MV-4-11 (cell line): ENCODE data around the gene CHD3.

Experiments
- DNase-seq: peaks from one replicate; lab custom pipeline; 2025; lab: John Stamatoyannopoulos, UW

CHD3 gene

GRCh38 chr17:7888184-7888920 lies at the start of gene CHD3:
Gene CHD3 (plus strand): TSS chr17:7888789. CDS start chr17:7889001, 212 bp downstream.
- DNase-seq = peak; percentile 28

- DNase-seq = peak; percentile 69
Observed at GRCh38 chr17:7839190-7839875, 49.3 kb upstream of the CHD3 start.

GRCh38 chr17:7839876-7840261 lies 48.7 kb upstream of the CHD3 start:
- DNase-seq = peak; percentile 26

- DNase-seq = no peak
Observed at GRCh38 chr17:7840441-7840840, 48.1 kb upstream of the CHD3 start.

GRCh38 chr17:7840875-7841274 lies 47.7 kb upstream of the CHD3 start:
- no peak for DNase-seq

GRCh38 chr17:7841396-7841914 lies 47.1 kb upstream of the CHD3 start:
- DNase-seq = peak; percentile 72

GRCh38 chr17:7841915-7842379 lies 46.6 kb upstream of the CHD3 start:
- peak; percentile 72 for DNase-seq

GRCh38 chr17:7842380-7843256 lies 46.0 kb upstream of the CHD3 start:
- peak; percentile 91 for DNase-seq

GRCh38 chr17:7843257-7843535 lies 45.4 kb upstream of the CHD3 start:
- no peak for DNase-seq

- DNase-seq = peak; percentile 87
Observed at GRCh38 chr17:7843536-7844291, 44.9 kb upstream of the CHD3 start.

- peak; percentile 92 for DNase-seq
Observed at GRCh38 chr17:7844292-7845154, 44.1 kb upstream of the CHD3 start.

GRCh38 chr17:7845359-7846062 lies 43.1 kb upstream of the CHD3 start:
- DNase-seq = no peak

- DNase-seq = no peak
Observed at GRCh38 chr17:7846063-7846735, 42.4 kb upstream of the CHD3 start.

GRCh38 chr17:7846765-7847661 lies 41.6 kb upstream of the CHD3 start:
- no peak for DNase-seq

- no peak for DNase-seq
Observed at GRCh38 chr17:7848131-7848579, 40.4 kb upstream of the CHD3 start.

GRCh38 chr17:7848739-7849129 lies 39.9 kb upstream of the CHD3 start:
- DNase-seq = no peak

- no peak for DNase-seq
Observed at GRCh38 chr17:7849130-7849750, 39.3 kb upstream of the CHD3 start.
